Measurements from ENCODE around the gene LRSAM1.

DNA sequence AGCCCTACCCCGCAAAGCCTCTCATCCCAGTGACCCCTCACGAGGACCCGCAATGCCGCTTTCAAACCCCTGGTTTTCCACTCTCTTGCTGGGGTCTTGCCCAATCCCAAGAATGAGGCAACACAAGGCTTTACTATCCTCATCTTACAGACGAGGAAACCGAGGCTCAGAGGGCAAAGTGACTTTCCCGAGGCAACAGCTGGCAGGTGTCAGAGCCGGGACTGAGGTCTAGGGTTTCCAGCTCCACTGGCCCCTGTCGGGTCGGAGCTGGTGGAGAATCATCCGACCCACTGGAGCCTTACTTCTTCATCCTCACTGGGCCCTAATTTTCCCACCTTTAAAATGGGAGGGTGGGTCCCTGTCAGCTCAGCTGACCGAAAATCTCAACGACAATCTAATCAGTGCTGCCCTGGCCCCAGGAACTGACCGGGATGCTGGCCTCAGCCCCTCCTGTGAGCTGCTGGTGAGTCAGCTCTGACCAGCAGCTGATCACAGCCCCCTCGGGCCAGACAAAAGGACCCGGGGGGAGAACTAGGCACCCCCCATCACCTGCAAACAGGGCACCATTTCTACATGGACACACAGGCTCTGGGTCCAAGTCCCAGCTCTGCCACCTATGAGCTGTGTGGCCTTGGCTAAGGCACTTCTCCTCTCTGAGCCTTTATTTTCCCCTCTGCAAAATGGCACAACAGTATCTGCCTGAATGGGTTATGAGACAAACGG, 88.1 kb downstream of the LRSAM1 start:
- TF ChIP-seq POLR2A (IDR thresholded peaks at IDR 0.05) (no peak), CTCF (IDR thresholded peaks at IDR 0.05) (no peak), EP300 (IDR thresholded peaks at IDR 0.05) (no peak)
